C4-2B (cell line): Measurements from ENCODE around the gene PRPS2.

Experiments
- ZFX ChIP-seq: fragments of 450-650 bp; IDR thresholded peaks from 2 replicates; pipeline ENCODE4 v1.6.1; 2017
- TF ChIP-seq, protein P1 (sequence below): fragments of 450-650 bp; conservative IDR thresholded peaks from 2 replicates; pipeline ENCODE4 v1.5.1; 2017; ENCODE audit warnings: mild to moderate bottlenecking

DNA sequence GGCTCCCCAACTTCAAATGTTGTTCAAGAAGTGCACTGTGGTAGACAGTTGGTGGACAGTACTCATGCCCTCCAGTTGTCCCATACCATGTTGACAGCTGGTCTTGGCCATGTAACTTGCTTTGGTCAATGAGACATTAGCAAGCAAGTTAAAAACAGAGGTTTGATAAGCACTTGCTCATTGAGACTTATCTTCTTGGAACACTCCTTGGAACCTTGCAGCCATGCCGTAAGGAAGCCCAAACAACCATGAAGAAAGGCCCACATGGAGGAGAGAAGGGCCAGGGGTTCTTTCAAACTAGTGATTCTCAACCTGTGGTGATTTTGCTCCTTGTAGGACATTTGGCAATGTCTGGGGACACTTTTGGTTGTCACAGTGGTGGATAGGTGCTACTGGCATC, 2.6 kb upstream of the PRPS2 start:
- TF ChIP-seq, protein P1, sequence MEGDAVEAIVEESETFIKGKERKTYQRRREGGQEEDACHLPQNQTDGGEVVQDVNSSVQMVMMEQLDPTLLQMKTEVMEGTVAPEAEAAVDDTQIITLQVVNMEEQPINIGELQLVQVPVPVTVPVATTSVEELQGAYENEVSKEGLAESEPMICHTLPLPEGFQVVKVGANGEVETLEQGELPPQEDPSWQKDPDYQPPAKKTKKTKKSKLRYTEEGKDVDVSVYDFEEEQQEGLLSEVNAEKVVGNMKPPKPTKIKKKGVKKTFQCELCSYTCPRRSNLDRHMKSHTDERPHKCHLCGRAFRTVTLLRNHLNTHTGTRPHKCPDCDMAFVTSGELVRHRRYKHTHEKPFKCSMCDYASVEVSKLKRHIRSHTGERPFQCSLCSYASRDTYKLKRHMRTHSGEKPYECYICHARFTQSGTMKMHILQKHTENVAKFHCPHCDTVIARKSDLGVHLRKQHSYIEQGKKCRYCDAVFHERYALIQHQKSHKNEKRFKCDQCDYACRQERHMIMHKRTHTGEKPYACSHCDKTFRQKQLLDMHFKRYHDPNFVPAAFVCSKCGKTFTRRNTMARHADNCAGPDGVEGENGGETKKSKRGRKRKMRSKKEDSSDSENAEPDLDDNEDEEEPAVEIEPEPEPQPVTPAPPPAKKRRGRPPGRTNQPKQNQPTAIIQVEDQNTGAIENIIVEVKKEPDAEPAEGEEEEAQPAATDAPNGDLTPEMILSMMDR: no peak
- TF ChIP-seq ZFX: no peak
